Prostate gland (tissue), 2 donors: ENCODE results near the gene HOXD13.

Experiments
- POLR2A ChIP-seq: fragments of 450-650 bp; IDR thresholded peaks from one replicate; pipeline ENCODE4 v1.6.1; 2016; ENCODE audit warnings: antibody characterized with exemption, mild to moderate bottlenecking
- TF ChIP-seq, protein P1 (sequence below), 4 experiments: fragments of 200-600 bp in 2 of 4; fragments of 450-650 bp in 2 of 4; sonication (generic) in 2 of 4; IDR thresholded peaks; 1 replicate in 3 of 4; 2 replicates in 1 of 4; pipeline ENCODE4 v1.5.1; 2016 to 2019; ENCODE audit warnings: antibody characterized with exemption in 4 of 4, mild to moderate bottlenecking in 2 of 4, moderate library complexity in 2 of 4

DNA sequence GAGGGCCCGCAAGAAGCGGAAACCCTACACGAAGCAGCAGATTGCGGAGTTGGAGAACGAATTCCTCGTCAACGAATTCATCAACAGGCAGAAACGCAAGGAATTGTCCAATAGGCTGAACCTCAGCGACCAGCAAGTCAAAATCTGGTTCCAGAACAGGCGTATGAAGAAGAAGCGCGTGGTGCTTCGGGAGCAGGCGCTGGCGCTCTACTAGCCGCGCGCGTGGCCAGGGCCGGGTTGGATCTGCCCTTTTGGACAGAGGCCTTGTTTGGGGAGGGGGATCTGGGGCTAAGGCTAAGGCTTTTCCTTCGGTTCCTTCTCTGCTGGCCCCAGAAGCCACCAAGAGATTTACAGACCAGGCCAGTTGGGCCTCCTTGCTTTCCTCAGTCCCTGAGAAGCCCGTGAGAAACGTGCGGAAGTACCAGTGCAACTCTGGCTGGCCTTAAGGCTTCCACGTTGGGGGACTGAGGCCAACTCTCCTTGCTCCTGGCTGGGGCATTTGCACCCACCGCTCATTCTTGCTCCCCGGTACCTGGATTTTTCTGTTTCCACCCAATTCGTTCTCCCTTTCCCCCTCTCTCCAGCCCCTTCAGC lies 8.1 kb downstream of the HOXD13 start:
- TF ChIP-seq, protein P1, sequence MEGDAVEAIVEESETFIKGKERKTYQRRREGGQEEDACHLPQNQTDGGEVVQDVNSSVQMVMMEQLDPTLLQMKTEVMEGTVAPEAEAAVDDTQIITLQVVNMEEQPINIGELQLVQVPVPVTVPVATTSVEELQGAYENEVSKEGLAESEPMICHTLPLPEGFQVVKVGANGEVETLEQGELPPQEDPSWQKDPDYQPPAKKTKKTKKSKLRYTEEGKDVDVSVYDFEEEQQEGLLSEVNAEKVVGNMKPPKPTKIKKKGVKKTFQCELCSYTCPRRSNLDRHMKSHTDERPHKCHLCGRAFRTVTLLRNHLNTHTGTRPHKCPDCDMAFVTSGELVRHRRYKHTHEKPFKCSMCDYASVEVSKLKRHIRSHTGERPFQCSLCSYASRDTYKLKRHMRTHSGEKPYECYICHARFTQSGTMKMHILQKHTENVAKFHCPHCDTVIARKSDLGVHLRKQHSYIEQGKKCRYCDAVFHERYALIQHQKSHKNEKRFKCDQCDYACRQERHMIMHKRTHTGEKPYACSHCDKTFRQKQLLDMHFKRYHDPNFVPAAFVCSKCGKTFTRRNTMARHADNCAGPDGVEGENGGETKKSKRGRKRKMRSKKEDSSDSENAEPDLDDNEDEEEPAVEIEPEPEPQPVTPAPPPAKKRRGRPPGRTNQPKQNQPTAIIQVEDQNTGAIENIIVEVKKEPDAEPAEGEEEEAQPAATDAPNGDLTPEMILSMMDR (IDR thresholded peaks at IDR 0.05) = no peak
- TF ChIP-seq POLR2A = no peak
